Non-pigmented ciliary epithelial cell (primary cell): Measurements from ENCODE around the gene CNGB1.
"Not testable (repeated sequence)": the region's sequence is repeated elsewhere in the genome, so short reads cannot be mapped to it uniquely, and the experiment has no call there.

Experiments
- DNase-seq: peaks from one replicate; pipeline ENCODE4 v3.0.0-alpha.2; 2010; ENCODE audit warnings: low read depth

The CNGB1 gene

GRCh38 chr16:57926041-57926440, 44.9 kb downstream of the CNGB1 start:
- DNase-seq, result no peak

- no peak for DNase-seq
Observed at GRCh38 chr16:57925310-57925709, 45.6 kb downstream of the CNGB1 start.

- no peak for DNase-seq
Observed at GRCh38 chr16:57924514-57924913, 46.4 kb downstream of the CNGB1 start.

DNA sequence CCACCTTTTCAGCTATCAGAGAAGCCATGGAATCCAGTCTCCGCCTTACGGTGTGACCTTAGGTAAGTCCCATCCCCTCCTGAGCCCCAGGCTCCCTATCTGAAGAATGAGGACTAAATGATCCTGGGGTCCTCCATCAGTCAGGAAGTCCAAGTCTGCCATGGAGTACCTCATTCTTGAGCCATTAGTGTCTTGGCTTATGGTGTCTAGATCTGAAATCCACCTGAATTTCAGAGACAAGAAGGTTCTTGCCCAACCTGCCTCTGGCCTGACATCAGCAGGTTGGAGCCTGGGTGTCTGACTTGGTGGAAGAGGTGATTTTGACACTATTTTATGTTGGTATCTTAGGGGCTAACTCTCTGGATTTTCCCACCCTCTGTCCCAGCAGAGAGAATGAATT, 47.1 kb downstream of the CNGB1 start:
- no peak for DNase-seq

GRCh38 chr16:57923418-57923817, 47.5 kb downstream of the CNGB1 start:
- no peak for DNase-seq

DNA sequence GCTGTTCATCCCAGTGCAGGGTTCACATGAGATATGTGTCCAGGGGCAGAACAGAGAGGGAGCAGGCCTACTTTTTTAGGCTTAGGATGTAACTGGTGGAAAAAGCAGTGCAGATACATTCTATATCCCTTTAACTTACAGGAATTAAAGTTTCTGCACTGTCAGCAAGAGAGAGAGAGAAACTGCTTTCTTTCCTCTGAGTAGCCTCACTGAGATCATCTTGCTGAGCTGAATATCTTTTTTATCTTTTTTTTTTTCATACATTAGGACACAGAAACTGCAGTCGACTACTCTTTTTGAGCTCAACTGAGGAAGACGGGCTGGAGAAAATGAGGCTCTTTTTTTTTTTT, 50.1 kb downstream of the CNGB1 start:
- DNase-seq, result no peak

GRCh38 chr16:57920215-57920879, 50.6 kb downstream of the CNGB1 start:
- DNase-seq, result no peak

DNA sequence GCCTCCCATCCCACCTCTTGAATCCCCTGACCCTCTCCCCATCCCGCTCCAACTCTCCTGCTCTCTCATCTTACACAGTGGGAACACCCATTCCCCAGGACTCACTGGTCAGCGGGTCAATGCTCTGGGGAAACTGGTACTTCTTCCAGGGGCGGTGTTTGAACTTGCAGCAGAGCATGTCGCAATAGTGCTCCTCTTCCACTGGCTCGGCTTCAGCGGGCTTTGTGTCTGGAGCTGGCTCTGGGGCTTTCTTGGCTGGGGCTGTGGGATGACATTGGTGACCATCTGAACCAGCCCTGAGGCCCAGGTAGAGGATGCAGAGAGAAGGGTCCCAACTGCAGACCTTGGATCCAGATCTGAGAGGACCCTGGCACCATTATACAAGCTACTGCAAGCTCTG, 51.9 kb downstream of the CNGB1 start:
- DNase-seq, result no peak

DNA sequence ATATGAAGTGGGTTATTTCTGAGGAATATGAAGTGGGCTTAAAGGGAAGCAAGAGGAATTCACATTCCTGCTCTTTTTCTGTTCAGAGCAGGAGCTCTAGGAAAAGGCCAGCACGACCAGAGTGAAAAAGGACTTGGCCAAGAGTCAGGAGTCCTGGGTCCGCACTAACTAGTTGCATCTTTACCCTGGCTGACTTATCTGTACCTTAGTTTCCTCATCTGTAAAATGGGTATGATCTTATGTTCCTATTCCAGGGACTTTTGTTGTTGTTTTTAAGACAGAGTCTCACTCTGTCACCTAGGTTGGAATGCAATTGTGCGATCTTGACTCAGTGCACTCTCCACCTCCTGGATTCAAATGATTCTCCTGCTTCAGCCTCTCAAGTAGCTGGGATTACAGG, 52.5 kb downstream of the CNGB1 start:
- no peak for DNase-seq

- DNase-seq, result not testable (repeated sequence)
Observed at GRCh38 chr16:57917929-57918328, 53.0 kb downstream of the CNGB1 start.

DNA sequence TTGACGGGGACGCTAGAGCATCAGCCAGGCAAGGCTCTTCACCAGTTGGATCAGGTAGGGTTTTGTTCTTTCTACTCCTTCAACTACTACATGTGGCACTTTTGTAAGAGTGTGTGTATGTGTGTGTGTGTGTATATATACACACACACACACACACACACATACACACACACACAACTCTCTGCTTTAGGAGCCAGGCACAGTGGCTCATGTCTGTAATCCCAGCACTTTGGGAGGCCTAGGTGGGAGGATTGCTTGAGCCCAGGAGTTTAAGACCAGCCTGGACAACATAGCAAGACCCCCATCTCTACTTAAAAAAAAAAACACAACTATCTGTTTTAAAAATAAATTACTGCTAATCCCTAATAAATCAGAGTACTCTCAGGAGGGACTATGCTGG, 53.4 kb downstream of the CNGB1 start:
- not testable (repeated sequence) for DNase-seq

DNA sequence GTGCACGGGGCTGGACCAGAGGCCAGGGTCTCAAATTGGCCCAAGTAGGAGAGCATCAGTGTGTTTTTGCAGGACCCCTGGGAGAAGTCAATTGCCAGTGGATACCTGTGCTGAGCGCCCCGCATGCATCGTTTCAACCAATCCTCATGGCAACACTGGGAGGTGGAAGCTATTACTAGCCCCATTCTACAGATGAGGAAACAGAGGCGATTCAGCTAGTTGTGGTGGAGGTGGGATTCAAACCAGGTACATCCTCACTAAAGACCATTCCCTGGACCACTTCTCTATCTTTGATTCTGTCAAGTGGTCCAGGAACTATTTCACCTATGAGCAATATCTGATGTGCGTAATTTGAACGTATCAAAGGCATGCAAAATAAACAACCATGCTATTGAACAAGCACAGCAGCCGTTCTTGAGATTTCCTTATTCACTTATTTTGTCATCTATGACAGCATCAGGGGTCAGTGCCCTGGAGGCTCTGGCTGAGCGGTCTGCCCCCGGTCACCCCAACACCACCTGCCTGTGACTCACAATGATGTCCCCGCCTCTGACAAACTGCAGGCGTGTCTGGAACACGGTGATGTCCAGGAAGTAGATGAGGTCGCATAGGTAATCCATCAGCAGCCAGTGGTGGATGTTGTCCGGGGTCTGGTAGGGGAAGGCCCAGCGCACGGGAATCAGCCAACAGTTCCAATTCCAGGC, 54.0 kb downstream of the CNGB1 start:
- no peak for DNase-seq

- DNase-seq, result no peak
Observed at GRCh38 chr16:57915811-57916488, 55.0 kb downstream of the CNGB1 start.

DNA sequence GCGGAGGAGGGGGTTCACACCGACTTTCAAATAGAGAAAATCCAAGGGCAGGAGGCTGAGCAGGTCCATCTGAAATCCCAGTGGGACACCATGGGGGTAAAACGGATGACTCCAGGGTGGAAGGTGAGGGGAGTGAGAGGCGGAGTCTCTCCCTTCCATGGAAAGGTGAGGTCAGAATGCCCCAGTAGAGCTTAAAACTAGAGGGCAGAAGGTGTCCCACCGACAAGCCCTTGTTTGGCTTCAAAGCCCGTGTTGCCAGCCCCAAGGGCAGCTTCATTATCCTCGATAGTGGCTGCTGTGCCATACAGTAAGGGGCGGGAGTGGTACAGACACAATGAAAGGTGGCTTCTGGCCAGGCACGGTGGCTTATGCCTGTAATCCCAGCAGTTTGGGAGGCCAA, 55.7 kb downstream of the CNGB1 start:
- DNase-seq, result no peak

DNA sequence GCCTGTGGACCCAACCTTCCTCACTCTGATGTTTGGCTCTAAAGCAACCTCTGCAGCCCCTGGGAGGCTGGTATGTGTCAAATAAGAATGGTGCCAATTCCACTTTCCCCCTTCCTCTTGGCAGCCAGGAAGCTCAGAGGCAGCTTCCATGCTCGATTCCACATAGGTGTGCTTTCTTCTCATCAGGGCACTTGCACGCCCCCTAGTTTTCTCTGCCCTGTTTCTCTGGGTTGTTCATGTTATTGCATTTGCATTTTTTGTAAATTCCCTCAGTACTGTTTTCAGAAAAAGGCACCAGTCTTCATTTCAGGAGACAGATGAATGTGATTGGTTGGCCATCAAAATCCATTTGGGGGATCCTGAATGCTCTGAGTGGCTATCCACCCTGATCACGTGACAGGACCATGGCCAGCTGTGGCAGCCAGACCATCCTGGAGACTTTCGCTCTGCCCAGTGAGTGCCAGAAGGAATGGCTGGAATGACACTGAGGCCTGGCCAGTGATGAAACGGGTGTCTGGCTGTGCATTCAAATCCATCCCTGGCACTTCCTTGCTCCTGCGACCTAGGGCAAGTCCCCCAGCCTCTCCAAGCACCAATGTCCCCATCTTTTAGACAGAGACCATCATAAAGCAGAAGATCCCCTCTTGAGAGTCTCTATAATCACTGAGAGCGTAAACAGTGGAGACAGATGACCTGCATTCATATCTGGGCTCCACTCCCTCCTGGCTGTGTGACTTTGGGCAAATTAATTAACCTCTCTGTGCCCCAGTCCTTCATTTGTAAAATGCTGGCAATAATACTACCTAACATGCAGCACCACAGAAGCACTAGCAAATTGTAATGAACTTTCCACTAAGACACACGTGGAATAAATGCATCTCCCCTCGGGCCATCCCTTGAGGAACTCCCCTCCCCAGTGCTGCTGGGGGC, 56.4 kb downstream of the CNGB1 start:
- DNase-seq, result no peak

DNA sequence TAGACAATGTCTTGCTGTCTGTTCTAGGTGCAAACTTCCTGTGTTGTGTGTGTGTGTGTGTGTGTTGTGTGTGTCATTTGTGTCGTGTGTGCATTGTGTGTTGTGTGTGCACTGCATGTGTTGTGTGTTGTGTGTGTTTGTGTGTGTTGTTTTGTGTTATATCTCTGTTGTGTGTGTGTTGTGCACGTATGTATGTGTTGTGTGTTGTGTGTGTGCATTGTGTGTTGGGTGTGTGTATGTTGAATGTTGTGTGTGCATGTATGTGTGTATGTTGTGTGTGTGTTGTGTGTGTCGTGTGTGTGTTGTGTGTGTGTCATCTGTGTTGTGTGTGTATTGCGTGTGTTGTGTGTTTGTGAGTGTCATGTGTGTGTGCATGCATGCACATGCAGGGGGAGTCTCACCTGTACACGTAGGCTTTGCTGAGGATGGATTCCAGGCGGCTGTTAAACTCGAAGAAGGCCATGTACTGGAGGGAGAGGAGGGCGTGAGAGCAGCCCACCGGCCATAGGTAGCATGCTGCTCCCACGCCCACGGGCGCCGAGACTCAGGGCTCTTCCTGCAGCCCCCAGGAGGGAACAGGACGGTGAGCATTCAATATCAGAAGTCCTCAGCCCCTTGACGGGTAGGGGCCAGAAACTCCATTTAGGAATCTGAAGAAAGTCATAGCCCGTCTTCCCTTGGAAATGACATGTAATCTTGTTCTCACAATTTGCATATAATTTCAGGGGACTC, 58.2 kb downstream of the CNGB1 start:
- no peak for DNase-seq

DNA sequence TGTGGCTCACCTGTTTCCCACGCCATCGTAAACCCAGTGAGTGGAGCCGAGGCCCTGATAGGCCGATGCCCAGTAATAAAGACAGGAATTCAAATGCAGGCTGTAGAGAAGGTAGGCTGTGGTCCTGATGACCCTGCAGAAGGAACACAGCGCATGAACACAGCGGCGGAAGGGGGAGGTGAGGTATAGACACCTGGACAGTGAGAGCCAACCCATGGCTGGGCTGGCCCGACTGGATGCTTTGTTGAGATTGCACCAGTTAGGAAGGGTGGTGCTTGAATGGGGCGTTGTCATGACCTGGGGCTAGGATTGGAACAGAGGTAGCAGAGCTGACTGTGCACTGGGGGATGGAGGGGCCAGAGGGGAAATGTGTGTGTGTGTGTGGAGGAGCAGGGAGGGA, 59.2 kb downstream of the CNGB1 start:
- no peak for DNase-seq

- no peak for DNase-seq
Observed at GRCh38 chr16:57910696-57911095, 60.2 kb downstream of the CNGB1 start.

DNA sequence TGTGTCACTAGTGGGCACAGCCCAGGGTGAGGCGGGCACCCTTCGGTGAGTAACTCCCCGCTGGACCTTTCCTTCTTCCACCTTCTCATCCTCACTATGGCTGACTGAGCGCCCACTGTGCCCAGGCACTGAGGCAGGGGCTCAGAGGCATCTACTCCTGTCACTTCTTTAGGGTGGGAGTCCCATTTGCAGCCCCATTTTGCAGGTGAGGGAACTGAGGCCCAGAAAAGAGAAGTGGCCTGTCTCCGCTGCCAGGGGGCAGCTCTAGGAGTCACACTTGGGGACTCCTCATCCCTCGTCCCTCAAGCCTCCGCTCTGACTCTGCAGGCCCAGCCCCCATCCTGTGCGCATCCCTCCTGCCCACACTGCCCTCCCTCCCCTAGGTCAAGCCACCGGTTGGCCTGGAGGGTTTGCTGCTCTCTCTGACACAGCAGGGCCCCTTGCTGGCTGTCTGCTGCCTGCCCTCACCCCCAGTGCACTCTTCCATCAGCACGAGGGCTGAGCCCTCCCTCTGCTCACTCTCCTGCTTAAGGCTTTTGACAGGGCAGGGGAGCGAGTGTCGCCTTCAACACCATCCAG, 62.4 kb downstream of the CNGB1 start:
- DNase-seq, result no peak

DNA sequence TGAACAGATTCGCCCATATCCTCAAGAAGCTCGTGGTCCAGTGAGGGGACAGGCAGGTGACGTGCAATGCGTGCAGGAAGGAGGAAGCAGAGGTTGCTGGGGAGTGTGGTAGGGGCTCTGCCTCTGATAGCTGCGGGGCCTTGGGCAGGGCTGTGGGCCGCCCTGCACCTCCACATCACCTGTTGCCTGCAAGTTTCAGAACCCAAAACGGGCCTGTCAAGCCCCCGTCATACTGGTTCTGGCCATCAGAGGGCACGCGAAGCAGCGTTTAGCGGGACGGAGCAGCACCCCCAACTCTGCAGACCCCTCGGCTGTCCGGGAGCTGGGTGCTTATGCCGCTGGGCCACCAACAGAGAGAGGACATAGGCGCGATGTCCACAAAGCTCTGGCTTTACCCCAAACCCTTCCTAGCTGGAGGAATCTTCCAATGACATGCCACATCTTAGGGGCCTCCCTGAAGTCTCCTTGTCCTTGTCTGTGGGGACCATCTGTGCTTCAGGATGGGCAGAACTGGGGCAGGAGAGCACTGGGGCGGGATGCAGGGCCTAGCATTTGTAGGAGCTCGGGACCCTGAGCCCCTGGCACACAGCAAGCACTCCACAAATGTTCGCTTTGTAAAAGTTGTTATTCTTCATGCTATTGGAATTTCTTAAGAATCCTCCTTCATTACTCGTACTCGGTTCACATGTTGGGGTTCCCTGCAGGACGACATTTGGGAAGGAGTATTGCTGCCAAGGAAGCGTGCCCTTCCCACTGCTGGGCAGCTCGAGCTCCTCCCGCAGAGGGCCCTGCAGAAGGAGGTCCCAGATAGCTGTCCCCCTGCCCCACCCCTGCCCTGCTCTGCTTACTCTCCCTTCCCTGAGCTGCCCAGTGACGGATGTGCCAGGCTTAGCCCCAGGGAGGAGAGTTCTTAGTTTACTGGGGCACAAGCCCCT, 64.3 kb downstream of the CNGB1 start:
- DNase-seq, result no peak
